H9 (cell line): Measurements from ENCODE around the gene GSK3A. TPM values are rescaled to one million over a fixed set of nuclear protein-coding genes. Genes with fewer than 3 reads are reported as not detected.

ENCODE experiments used
- DNase-seq: peaks from one replicate; pipeline ENCODE4 v3.0.0-alpha.2; 2017
- H2AFZ ChIP-seq: one replicate; pipeline ENCODE4 v1.6.1; 2013; ENCODE audit warnings: mild to moderate bottlenecking, low read length, control low read depth, moderate library complexity
- H2AK5ac ChIP-seq: 2 replicates; pipeline ENCODE4 v1.6.1; 2013; ENCODE audit warnings: low read length, control low read depth, mixed read lengths; ENCODE audit not compliant: insufficient read length
- H2BK120ac ChIP-seq: one replicate; pipeline ENCODE4 v1.6.1; 2013; ENCODE audit warnings: low read depth, mild to moderate bottlenecking, low read length, control low read depth, inconsistent platforms; ENCODE audit not compliant: poor library complexity, severe bottlenecking
- H2BK12ac ChIP-seq: 2 replicates; pipeline ENCODE4 v1.6.1; 2013; ENCODE audit warnings: low read length, control low read depth, mixed read lengths, low read depth; ENCODE audit not compliant: insufficient read length
- H2BK15ac ChIP-seq: 2 replicates; pipeline ENCODE4 v1.6.1; 2013; ENCODE audit warnings: low read depth, low read length, control low read depth
- H2BK20ac ChIP-seq: one replicate; pipeline ENCODE4 v1.6.1; 2013; ENCODE audit warnings: low read depth, mild to moderate bottlenecking, low read length, control low read depth, inconsistent platforms; ENCODE audit not compliant: poor library complexity, severe bottlenecking
- H2BK5ac ChIP-seq: 2 replicates; pipeline ENCODE4 v1.6.1; 2013; ENCODE audit warnings: low read length, control low read depth, mixed read lengths; ENCODE audit not compliant: insufficient read length
- H3K14ac ChIP-seq: 2 replicates; pipeline ENCODE4 v1.6.1; 2013; ENCODE audit warnings: low read length, control low read depth; ENCODE audit not compliant: insufficient read depth
- H3K18ac ChIP-seq: 2 replicates; pipeline ENCODE4 v1.6.1; 2013; ENCODE audit warnings: low read depth, mild to moderate bottlenecking, mixed read lengths, low read length, control low read depth; ENCODE audit not compliant: insufficient read length
- H3K23ac ChIP-seq: 2 replicates; pipeline ENCODE4 v1.6.1; 2013; ENCODE audit warnings: low read length, control low read depth, mixed read lengths, low read depth; ENCODE audit not compliant: insufficient read length
- H3K23me2 ChIP-seq: 2 replicates; pipeline ENCODE4 v1.6.1; 2013; ENCODE audit warnings: low read depth, mild to moderate bottlenecking, mixed read lengths, low read length, control low read depth; ENCODE audit not compliant: insufficient read length, poor library complexity, severe bottlenecking
- H3K27ac ChIP-seq: 2 replicates; pipeline ENCODE4 v1.5.1; 2013; ENCODE audit warnings: low read length, control low read depth, mixed read lengths, low read depth; ENCODE audit not compliant: insufficient read length
- H3K27me3 ChIP-seq: 2 replicates; pipeline ENCODE4 v1.6.1; 2013; ENCODE audit warnings: low read length, control low read depth, inconsistent platforms; ENCODE audit not compliant: insufficient read depth
- H3K4ac ChIP-seq: 2 replicates; pipeline ENCODE4 v1.6.1; 2013; ENCODE audit warnings: low read depth, mild to moderate bottlenecking, control low read depth, inconsistent platforms, low read length, moderate library complexity
- H3K4me1 ChIP-seq: 2 replicates; pipeline ENCODE4 v1.6.1; 2013; ENCODE audit warnings: low read length, control low read depth, inconsistent platforms; ENCODE audit not compliant: insufficient read depth
- H3K4me2 ChIP-seq: 2 replicates; pipeline ENCODE4 v1.6.1; 2013; ENCODE audit warnings: low read length, control low read depth, mixed read lengths; ENCODE audit not compliant: insufficient read length, insufficient read depth
- H3K56ac ChIP-seq: 2 replicates; pipeline ENCODE4 v1.6.1; 2013; ENCODE audit warnings: low read depth, mild to moderate bottlenecking, mixed read lengths, low read length, control low read depth; ENCODE audit not compliant: insufficient read length
- H3K79me1 ChIP-seq: 2 replicates; pipeline ENCODE4 v1.6.1; 2013; ENCODE audit warnings: low read depth, mild to moderate bottlenecking, moderate library complexity, low read length, control low read depth, inconsistent platforms; ENCODE audit not compliant: insufficient read depth, poor library complexity, severe bottlenecking
- H3K79me2 ChIP-seq: 2 replicates; pipeline ENCODE4 v1.6.1; 2013; ENCODE audit warnings: low read length, control low read depth, inconsistent platforms; ENCODE audit not compliant: insufficient read depth
- H3K9ac ChIP-seq: 2 replicates; pipeline ENCODE4 v1.6.1; 2013; ENCODE audit warnings: low read length, control low read depth, mixed read lengths; ENCODE audit not compliant: insufficient read length; ENCODE audit errors: extremely low read depth
- H3K9me3 ChIP-seq: one replicate; pipeline ENCODE4 v1.6.1; 2013; ENCODE audit warnings: low read depth, low read length, inconsistent platforms; ENCODE audit not compliant: control insufficient read depth
- H3T11ph ChIP-seq: one replicate; pipeline ENCODE4 v1.6.1; 2013; ENCODE audit warnings: mild to moderate bottlenecking, low read length, control low read depth, inconsistent platforms
- H4K20me1 ChIP-seq: one replicate; pipeline ENCODE4 v1.6.1; 2013; ENCODE audit not compliant: control insufficient read depth, insufficient read length, insufficient read depth
- H4K5ac ChIP-seq: 2 replicates; pipeline ENCODE4 v1.6.1; 2013; ENCODE audit warnings: low read depth, mild to moderate bottlenecking, mixed read lengths, low read length, control low read depth; ENCODE audit not compliant: insufficient read length
- H4K8ac ChIP-seq: replicated peaks from 2 replicates; pipeline ENCODE4 v1.6.1; 2013; ENCODE audit warnings: low read length, control low read depth, mixed read lengths, low read depth; ENCODE audit not compliant: insufficient read length
- H4K91ac ChIP-seq: 2 replicates; pipeline ENCODE4 v1.6.1; 2013; ENCODE audit warnings: low read depth, mild to moderate bottlenecking, moderate library complexity, mixed read lengths, low read length, control low read depth; ENCODE audit not compliant: insufficient read length
- H3K27ac Mint-ChIP-seq, 3 experiments: 2 replicates in 2 of 3; 3 replicates in 1 of 3; pipeline ENCODE4 v1.8.0; 2020 to 2021; ENCODE audit warnings: mixed read lengths in 3 of 3, mild to moderate bottlenecking in 1 of 3, moderate library complexity in 1 of 3
- H3K27me3 Mint-ChIP-seq: 2 replicates; pipeline ENCODE4 v1.8.0; 2021; ENCODE audit warnings: low read depth, mild to moderate bottlenecking, moderate library complexity, mixed read lengths
- H3K36me3 Mint-ChIP-seq, 3 experiments: 2 replicates in 2 of 3; 3 replicates in 1 of 3; pipeline ENCODE4 v1.8.0; 2020 to 2021; ENCODE audit warnings: low read depth in 3 of 3, mixed read lengths in 3 of 3; ENCODE audit not compliant: insufficient read depth in 1 of 3
- H3K4me1 Mint-ChIP-seq, 2 experiments: 2 replicates each; pipeline ENCODE4 v1.8.0; 2020; ENCODE audit warnings: mixed read lengths in 2 of 2
- H3K4me3 Mint-ChIP-seq, 2 experiments: 2 replicates in 1 of 2; 3 replicates in 1 of 2; pipeline ENCODE4 v1.8.0; 2020 to 2021; ENCODE audit warnings: mild to moderate bottlenecking in 2 of 2, mixed read lengths in 2 of 2, moderate library complexity in 1 of 2
- H3K9me3 Mint-ChIP-seq, 2 experiments: 2 replicates in 1 of 2; 3 replicates in 1 of 2; pipeline ENCODE4 v1.8.0; 2020; ENCODE audit warnings: mild to moderate bottlenecking in 2 of 2, mixed read lengths in 2 of 2, moderate library complexity in 1 of 2
- WGBS: extraction: QIAGEN DNeasy Blood & Tissue Kit; methylation state at CpG from one replicate; pipeline ENCODE4 v1.1.7; 2013; ENCODE audit warnings: missing lambda C conversion rate, low lambda C conversion rate, mixed read lengths; ENCODE audit not compliant: insufficient read length; ENCODE audit errors: extremely low coverage; 5-methylcytosine and 5-hydroxymethylcytosine counted together
- total RNA-seq: library from RNA; stranded (reverse); gene quantifications from 2 replicates; pipeline ENCODE4 v1.2.1, GENCODE V29; 2021
- TF ChIP-seq, protein P1 (sequence below): fragments of 200-600 bp; sonication (generic); conservative IDR thresholded peaks from 3 replicates; pipeline ENCODE4 v1.8.0; 2021; ENCODE audit warnings: antibody characterized with exemption, mild to moderate bottlenecking

Gene GSK3A
- total RNA-seq, 1 experiment from 2014 or later: 52.4 TPM

DNA sequence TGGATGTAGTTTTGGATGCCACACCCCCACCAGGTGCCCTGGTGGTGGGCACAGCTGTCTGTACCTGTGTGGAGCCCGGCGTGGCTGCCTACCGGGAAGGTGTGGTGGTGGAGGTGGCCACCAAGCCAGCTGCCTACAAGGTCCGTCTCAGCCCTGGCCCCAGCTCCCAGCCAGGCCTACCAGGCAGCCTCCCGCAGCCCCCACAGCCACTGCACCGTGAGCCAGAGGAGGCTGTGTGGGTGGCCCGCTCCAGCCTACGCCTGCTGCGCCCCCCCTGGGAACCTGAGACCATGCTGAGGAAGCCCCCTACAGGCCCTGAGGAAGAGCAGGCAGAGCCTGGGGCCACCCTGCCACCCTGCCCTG is 30.1 kb upstream of the GSK3A start:
- Mint-ChIP-seq H3K27me3 (no peaks in the 10 kb centered on the region), H3K36me3 (peaks cover 4 to 23% (median 16%) of the 10 kb centered on the region in 3 experiments; a peak in 6 of 7 replicates), H3K27ac (no peak overlapping the region), H3K4me1 (peaks cover 18 to 23% of the 10 kb centered on the region in 2 experiments), H3K4me3 (no peak overlapping the region), H3K9me3 (no peaks in the 10 kb centered on the region; a peak in 1 of 5 replicates)
- Histone ChIP-seq H2BK15ac (no peak overlapping the region), H2BK12ac (no peak overlapping the region), H3K9me3 (no peaks in the 10 kb centered on the region), H3K27me3 (no peaks in the 10 kb centered on the region), H3K4me1 (no peaks in the 10 kb centered on the region; the same call in 1 of the 2 replicates), H3K4me2 (no peak overlapping the region), H3K23me2 (peaks cover 9% of the 10 kb centered on the region), H3K4ac (no peak overlapping the region), H2AFZ (no peak overlapping the region), H2AK5ac (no peak overlapping the region), H3K79me1 (no peaks in the 10 kb centered on the region), H2BK120ac (no peak overlapping the region), H3K18ac (no peak overlapping the region), H4K8ac (no peak overlapping the region), H4K91ac (no peak overlapping the region), H3K79me2 (no peaks in the 10 kb centered on the region), H2BK5ac (no peak overlapping the region), H4K5ac (no peak overlapping the region), H4K20me1 (no peaks in the 10 kb centered on the region), H3K23ac (no peak overlapping the region), H3K56ac (no peak overlapping the region), H3K27ac (no peak overlapping the region), H3K9ac (no peak overlapping the region), H2BK20ac (no peak overlapping the region), H3T11ph (no peak overlapping the region), H3K14ac (no peak overlapping the region)
- TF ChIP-seq, protein P1, sequence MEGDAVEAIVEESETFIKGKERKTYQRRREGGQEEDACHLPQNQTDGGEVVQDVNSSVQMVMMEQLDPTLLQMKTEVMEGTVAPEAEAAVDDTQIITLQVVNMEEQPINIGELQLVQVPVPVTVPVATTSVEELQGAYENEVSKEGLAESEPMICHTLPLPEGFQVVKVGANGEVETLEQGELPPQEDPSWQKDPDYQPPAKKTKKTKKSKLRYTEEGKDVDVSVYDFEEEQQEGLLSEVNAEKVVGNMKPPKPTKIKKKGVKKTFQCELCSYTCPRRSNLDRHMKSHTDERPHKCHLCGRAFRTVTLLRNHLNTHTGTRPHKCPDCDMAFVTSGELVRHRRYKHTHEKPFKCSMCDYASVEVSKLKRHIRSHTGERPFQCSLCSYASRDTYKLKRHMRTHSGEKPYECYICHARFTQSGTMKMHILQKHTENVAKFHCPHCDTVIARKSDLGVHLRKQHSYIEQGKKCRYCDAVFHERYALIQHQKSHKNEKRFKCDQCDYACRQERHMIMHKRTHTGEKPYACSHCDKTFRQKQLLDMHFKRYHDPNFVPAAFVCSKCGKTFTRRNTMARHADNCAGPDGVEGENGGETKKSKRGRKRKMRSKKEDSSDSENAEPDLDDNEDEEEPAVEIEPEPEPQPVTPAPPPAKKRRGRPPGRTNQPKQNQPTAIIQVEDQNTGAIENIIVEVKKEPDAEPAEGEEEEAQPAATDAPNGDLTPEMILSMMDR: no peak
- DNase-seq: no peak
- WGBS: no CpG with 5 or more reads among the region's 9 CpGs
